ENCODE measurements around the gene RAP1GAP2.

GRCh38 chr17:2931876-2932275 is 135.6 kb downstream of the RAP1GAP2 start:
- TF ChIP-seq MAX (IDR thresholded peaks at IDR 0.05; ENCODE audit: low read depth) = no peak
- no peak for TF ChIP-seq NFIC (IDR thresholded peaks at IDR 0.05; ENCODE audit: borderline replicate concordance)
- no peak for TF ChIP-seq CTCF (IDR thresholded peaks at IDR 0.05)
- no peak for TF ChIP-seq TCF12 (IDR thresholded peaks at IDR 0.05)
- no peak for TF ChIP-seq REST (IDR thresholded peaks at IDR 0.05; ENCODE audit: low read depth, low read length)
- TF ChIP-seq USF2 (IDR thresholded peaks at IDR 0.05; ENCODE audit: borderline replicate concordance, low read depth, low read length) = no peak
- no peak for TF ChIP-seq TAF1 (IDR thresholded peaks at IDR 0.05; ENCODE audit: borderline replicate concordance, low read depth, low read length)
- TF ChIP-seq TEAD4 (IDR thresholded peaks at IDR 0.05; ENCODE audit: borderline replicate concordance, insufficient read depth) = no peak
- TF ChIP-seq USF1 (IDR thresholded peaks at IDR 0.05; ENCODE audit: borderline replicate concordance, low read depth) = no peak

Data from SK-N-SH (cell line).